Fibroblast of mammary gland (primary cell): ENCODE measurements around the gene KLHL29.

ENCODE experiments used
- DNase-seq: peaks from one replicate; pipeline ENCODE4 v3.0.0-alpha.2; 2010; ENCODE audit warnings: low read depth
- H3K4me3 ChIP-seq: 2 replicates; pipeline ENCODE4 v1.5.1; 2011; ENCODE audit warnings: low read depth, mild to moderate bottlenecking, low read length, moderate library complexity; ENCODE audit not compliant: control insufficient read depth
- CTCF ChIP-seq: conservative IDR thresholded peaks from 2 replicates; pipeline ENCODE4 v1.5.1; 2011; ENCODE audit warnings: low read depth, low read length, inconsistent platforms; ENCODE audit not compliant: control insufficient read depth, insufficient read depth

Gene KLHL29

DNA sequence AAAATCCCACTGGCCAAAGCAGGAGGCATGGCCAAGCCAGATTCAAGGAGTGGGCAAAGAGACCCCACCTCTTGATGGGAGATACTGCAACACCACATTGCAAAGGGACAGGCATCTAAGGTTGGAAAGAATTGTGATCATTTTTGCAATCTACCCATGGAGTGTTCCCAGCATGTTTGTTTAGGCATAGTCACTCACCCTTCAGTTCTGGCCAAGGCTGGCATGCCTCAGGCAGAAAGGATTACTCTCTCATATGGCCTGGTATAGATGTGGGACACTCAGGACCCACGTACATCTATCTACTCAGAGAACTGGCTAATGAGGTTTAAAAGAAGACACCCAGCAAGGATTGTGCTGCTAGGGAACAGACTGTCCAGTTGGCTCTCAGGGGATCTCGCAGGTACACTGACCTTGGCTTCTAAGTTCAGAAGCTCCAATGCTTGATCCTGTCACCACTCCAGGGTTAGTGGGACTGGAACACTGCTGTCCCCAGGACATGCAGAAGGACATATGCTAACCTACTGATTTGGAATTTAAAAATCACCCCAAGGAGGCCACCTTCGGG, 183.7 kb downstream of the KLHL29 start:
- no peak for TF ChIP-seq CTCF
- no peak overlapping the region for H3K4me3 ChIP-seq
- DNase-seq = no peak

DNA sequence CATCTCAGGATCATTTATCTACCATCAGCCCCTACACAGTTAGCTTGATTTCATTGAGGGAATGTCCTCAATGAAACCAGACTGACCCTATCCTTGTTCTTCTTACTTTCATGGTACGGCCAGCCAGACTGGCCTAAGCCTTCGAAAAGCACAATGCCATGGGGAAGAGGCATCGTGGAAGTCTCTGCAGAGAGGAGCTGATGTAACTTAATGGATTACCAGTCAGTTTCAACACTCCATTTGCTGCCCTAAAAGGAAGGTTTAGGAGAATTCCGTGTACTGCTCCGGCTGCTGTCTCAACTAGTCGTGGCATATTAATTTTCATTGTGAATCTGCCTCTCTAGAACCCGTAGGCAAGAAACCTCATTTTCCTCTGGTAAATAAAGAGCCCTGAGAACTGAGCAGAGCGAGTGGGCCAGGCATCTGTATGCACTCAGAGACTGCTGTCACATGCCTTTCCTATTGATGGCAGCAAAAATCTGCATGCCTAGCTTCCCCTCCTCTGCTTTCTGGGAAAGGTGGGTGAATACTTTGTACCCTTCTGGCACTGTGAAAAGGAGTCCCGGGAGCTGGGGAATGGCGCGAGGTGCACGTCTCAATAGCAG, 184.9 kb downstream of the KLHL29 start:
- TF ChIP-seq CTCF = no peak

GRCh38 chr2:23571085-23571484, 186.1 kb downstream of the KLHL29 start:
- no peak overlapping the region for H3K4me3 ChIP-seq
- TF ChIP-seq CTCF = no peak
- no peak for DNase-seq

More for the DNA sequence above, 184.9 kb downstream of the KLHL29 start:
- no peak overlapping the region for H3K4me3 ChIP-seq
- DNase-seq = no peak

DNA sequence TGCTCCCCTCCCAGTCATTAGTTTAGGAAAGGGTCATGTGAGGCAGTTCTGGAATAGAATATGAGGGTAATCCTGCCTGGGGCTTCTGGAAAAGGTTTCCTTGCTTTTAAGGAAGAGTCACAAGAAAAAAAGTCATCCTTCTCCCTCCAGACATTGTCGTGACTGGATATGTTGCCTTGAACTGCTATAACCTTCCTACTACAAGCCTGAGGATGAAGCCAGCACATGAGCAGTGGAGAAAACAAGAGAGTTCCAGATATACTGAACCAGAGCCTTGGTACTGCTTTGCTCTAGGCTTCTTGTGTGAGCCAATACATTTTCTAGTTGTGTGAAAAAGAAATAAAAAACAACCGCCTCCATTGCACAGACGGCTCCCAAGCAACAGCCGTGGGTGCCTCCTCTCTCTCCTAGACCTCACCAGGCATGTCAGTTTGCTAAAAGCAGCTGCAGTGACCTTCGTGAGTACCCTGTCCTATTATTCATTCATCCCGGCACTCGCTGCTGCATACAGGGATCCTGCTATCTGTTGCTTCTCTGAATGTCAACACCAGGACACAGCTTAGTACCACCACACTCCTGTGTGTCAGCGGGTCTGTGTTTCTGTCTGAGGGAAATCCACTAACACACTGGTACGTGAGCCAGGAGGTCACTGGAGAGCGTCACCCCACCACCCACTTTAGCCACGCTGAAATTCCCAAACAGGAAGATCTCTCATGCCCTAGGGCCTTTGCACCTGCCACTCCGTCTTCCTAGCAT, 186.7 kb downstream of the KLHL29 start:
- no peak for DNase-seq
- no peak overlapping the region for H3K4me3 ChIP-seq
- TF ChIP-seq CTCF = no peak

DNA sequence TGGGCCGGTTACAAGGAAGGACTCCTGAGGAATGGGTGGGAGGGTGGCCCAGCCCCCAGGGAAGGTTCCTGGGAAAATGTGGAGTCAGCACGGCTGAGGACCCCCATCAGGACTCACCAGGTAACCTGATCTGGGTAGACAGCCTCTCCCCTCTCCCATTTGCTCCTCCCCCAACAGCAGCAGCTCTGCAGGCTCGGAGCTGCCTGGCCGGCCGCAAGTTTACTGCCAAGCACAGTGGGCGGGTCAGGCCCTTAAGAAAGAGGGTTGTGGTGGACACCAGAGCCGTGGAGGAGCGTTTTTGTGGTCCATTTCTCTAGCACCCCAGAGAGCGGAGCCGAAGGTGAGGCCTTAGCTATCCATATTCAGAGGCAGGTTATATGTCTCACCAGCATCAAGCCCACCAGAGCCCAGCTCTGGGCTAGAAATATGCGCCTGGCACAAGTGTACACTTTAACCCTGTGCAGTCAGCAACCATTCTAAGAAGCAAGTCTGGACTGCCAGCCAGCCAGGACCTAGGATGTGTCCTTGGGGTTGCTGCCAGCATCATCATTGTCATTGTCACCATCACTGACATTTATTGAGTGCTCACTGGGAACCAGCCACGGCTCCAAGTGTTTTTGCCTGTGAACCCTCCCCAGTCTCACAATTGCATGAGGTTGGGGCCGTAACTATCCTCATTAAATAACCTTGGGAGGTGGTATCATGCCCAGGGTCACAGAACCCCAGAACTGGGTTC, 190.1 kb downstream of the KLHL29 start:
- no peak overlapping the region for H3K4me3 ChIP-seq
- no peak for TF ChIP-seq CTCF
- no peak for DNase-seq

- DNase-seq = no peak
- no peak for TF ChIP-seq CTCF
- H3K4me3 ChIP-seq = no peak overlapping the region
Measured at GRCh38 chr2:23578964-23579671, 194.1 kb downstream of the KLHL29 start.
